ENCODE results near the gene USP27X.

DNA sequence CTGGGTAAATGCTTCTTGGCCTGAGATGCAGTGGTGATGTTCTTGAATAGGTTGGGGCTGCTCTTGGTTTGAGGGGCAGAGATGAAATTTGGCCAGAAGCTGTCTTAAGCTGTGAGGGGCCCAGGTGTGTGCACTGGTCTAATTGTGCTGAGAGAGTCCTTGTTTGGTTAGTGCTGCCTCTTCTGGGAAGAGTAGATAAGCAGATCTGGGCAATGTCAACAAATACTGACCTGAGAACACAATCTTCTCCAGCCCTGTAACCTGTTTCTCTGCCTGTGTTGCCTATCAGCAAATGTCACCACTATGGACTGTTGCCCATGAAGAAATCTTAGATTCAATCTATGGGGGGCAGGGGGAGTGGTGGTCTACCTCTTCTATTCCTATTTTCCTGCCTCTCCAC is 17.2 kb upstream of the USP27X start:
- TF ChIP-seq, protein P1, sequence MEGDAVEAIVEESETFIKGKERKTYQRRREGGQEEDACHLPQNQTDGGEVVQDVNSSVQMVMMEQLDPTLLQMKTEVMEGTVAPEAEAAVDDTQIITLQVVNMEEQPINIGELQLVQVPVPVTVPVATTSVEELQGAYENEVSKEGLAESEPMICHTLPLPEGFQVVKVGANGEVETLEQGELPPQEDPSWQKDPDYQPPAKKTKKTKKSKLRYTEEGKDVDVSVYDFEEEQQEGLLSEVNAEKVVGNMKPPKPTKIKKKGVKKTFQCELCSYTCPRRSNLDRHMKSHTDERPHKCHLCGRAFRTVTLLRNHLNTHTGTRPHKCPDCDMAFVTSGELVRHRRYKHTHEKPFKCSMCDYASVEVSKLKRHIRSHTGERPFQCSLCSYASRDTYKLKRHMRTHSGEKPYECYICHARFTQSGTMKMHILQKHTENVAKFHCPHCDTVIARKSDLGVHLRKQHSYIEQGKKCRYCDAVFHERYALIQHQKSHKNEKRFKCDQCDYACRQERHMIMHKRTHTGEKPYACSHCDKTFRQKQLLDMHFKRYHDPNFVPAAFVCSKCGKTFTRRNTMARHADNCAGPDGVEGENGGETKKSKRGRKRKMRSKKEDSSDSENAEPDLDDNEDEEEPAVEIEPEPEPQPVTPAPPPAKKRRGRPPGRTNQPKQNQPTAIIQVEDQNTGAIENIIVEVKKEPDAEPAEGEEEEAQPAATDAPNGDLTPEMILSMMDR (IDR thresholded peaks at IDR 0.05) = no peak
- no peak for TF ChIP-seq POLR2A (IDR thresholded peaks at IDR 0.05)
